Neural progenitor cell (in vitro differentiated cells): ENCODE results near the gene DCTN3. TPM values are rescaled to one million over a fixed set of nuclear protein-coding genes. Genes with fewer than 3 reads are reported as not detected.

Source experiments
- DNase-seq: peaks from one replicate; pipeline ENCODE4 v3.0.0-alpha.2; 2016; ENCODE audit warnings: low spot score
- H2AFZ ChIP-seq: fragments of 200-600 bp; sonication (generic); replicated peaks from 2 replicates; pipeline ENCODE4 v1.6.1; 2016; ENCODE audit warnings: antibody characterized with exemption
- H3F3A ChIP-seq: fragments of 200-600 bp; sonication (generic); 2 replicates; pipeline ENCODE4 v1.6.1; 2016; ENCODE audit warnings: antibody characterized with exemption, low read depth
- H3K27ac ChIP-seq: fragments of 200-600 bp; sonication (generic); 2 replicates; pipeline ENCODE4 v1.5.1; 2016; ENCODE audit warnings: mild to moderate bottlenecking
- H3K27me3 ChIP-seq: fragments of 200-600 bp; sonication (generic); 2 replicates; pipeline ENCODE4 v1.6.1; 2016; ENCODE audit warnings: mild to moderate bottlenecking, moderate library complexity
- H3K36me3 ChIP-seq: fragments of 200-600 bp; sonication (generic); 2 replicates; pipeline ENCODE4 v1.5.1; 2016
- H3K4me1 ChIP-seq: fragments of 200-600 bp; sonication (generic); 2 replicates; pipeline ENCODE4 v1.6.1; 2016; ENCODE audit warnings: mixed run types
- H3K4me2 ChIP-seq: fragments of 200-600 bp; sonication (generic); 2 replicates; pipeline ENCODE4 v1.6.1; 2016
- H3K4me3 ChIP-seq: fragments of 200-600 bp; sonication (generic); 2 replicates; pipeline ENCODE4 v1.5.1; 2016
- H3K79me2 ChIP-seq: fragments of 200-600 bp; sonication (generic); 2 replicates; pipeline ENCODE4 v1.6.1; 2016; ENCODE audit warnings: low read depth
- H3K9ac ChIP-seq: fragments of 200-600 bp; sonication (generic); 2 replicates; pipeline ENCODE4 v1.6.1; 2016
- H3K9me3 ChIP-seq: fragments of 200-600 bp; sonication (generic); 2 replicates; pipeline ENCODE4 v1.5.1; 2016; ENCODE audit warnings: low read depth
- H4K20me1 ChIP-seq: fragments of 200-600 bp; sonication (generic); 2 replicates; pipeline ENCODE4 v1.6.1; 2016; ENCODE audit warnings: low read depth
- H3K27ac Mint-ChIP-seq: 3 replicates; pipeline ENCODE4 v1.8.0; 2021; ENCODE audit warnings: mixed read lengths
- H3K27me3 Mint-ChIP-seq: 2 replicates; pipeline ENCODE4 v1.8.0; 2022; ENCODE audit warnings: low read depth, mild to moderate bottlenecking, inconsistent platforms, moderate library complexity, mixed read lengths; ENCODE audit not compliant: insufficient read depth
- H3K36me3 Mint-ChIP-seq: 3 replicates; pipeline ENCODE4 v1.8.0; 2021; ENCODE audit warnings: mixed read lengths
- H3K4me1 Mint-ChIP-seq: 3 replicates; pipeline ENCODE4 v1.8.0; 2021; ENCODE audit warnings: mixed read lengths
- H3K4me3 Mint-ChIP-seq: 3 replicates; pipeline ENCODE4 v1.8.0; 2021; ENCODE audit warnings: mild to moderate bottlenecking, moderate library complexity, mixed read lengths
- H3K9me3 Mint-ChIP-seq: 3 replicates; pipeline ENCODE4 v1.8.0; 2020; ENCODE audit warnings: mixed read lengths
- CTCF ChIP-seq: fragments of 200-600 bp; sonication (generic); IDR thresholded peaks from 2 replicates; pipeline ENCODE4 v1.5.1; 2017; ENCODE audit warnings: antibody characterized with exemption, mild to moderate bottlenecking
- EZH2 ChIP-seq: fragments of 200-600 bp; sonication (generic); IDR thresholded peaks from 2 replicates; pipeline ENCODE4 v1.6.1; 2017; ENCODE audit warnings: antibody characterized with exemption, mild to moderate bottlenecking, moderate library complexity
- EZH2phosphoT487 ChIP-seq: fragments of 200-600 bp; sonication (generic); IDR thresholded peaks from 2 replicates; pipeline ENCODE4 v1.6.1; 2017; ENCODE audit warnings: antibody characterized with exemption
- small RNA-seq: library from RNA; depleted of rRNA; stranded (forward); fragments of <200 nt; gene quantifications from one replicate; pipeline ENCODE3, GENCODE V24; 2015
- total RNA-seq: library from RNA; depleted of rRNA; stranded (reverse); fragments of >200 nt; gene quantifications from 2 replicates; pipeline ENCODE4 v1.2.3, GENCODE V29; 2015; ENCODE audit warnings: low replicate concordance

Gene DCTN3
- total RNA-seq, 1 donor from 2014 or later = 45.6 TPM

- H3K79me2 ChIP-seq = no peaks in the 10 kb centered on the region
- H3F3A ChIP-seq = peaks cover 25% of the 10 kb centered on the region
- H3K36me3 Mint-ChIP-seq = peaks cover 55% of the 10 kb centered on the region
- DNase-seq = peak; percentile 53
- H3K4me3 ChIP-seq = peak overlapping the region; percentile 4
- no peaks in the 10 kb centered on the region for H3K27me3 ChIP-seq
- peak overlapping the region; percentile 64 for H3K27ac Mint-ChIP-seq
- no peak overlapping the region for H2AFZ ChIP-seq
- no peak overlapping the region for H3K9ac ChIP-seq
- H3K9me3 ChIP-seq = no peaks in the 10 kb centered on the region
- H3K4me3 Mint-ChIP-seq = no peak overlapping the region
- TF ChIP-seq EZH2phosphoT487 = no peak
- TF ChIP-seq EZH2 = no peak
- TF ChIP-seq CTCF = no peak
- H4K20me1 ChIP-seq = peaks cover 49% of the 10 kb centered on the region
- peaks cover 60% of the 10 kb centered on the region for H3K4me1 Mint-ChIP-seq
- peaks cover 10% of the 10 kb centered on the region for H3K9me3 Mint-ChIP-seq
- no peaks in the 10 kb centered on the region for H3K36me3 ChIP-seq
- peak overlapping the region; percentile 71 for H3K4me2 ChIP-seq
- peaks cover 8% of the 10 kb centered on the region for H3K27me3 Mint-ChIP-seq
- H3K27ac ChIP-seq = no peak overlapping the region
- peaks cover 58% of the 10 kb centered on the region for H3K4me1 ChIP-seq
Observed at GRCh38 chr9:34566322-34566721, 54.0 kb downstream of the DCTN3 start.

- peaks cover 8% of the 10 kb centered on the region for H3K27me3 Mint-ChIP-seq
- H3K4me3 Mint-ChIP-seq = no peak overlapping the region
- Histone ChIP-seq H3K79me2 (no peaks in the 10 kb centered on the region), H3K36me3 (no peaks in the 10 kb centered on the region), H3K9ac (no peak overlapping the region), H3K4me3 (peak overlapping the region; percentile 4), H3K27me3 (no peaks in the 10 kb centered on the region), H3K27ac (no peak overlapping the region), H3K4me2 (peak overlapping the region; percentile 71), H3F3A (peaks cover 30% of the 10 kb centered on the region), H4K20me1 (peaks cover 48% of the 10 kb centered on the region), H3K4me1 (peaks cover 58% of the 10 kb centered on the region), H3K9me3 (no peaks in the 10 kb centered on the region), H2AFZ (no peak overlapping the region)
- peaks cover 10% of the 10 kb centered on the region for H3K9me3 Mint-ChIP-seq
- peak overlapping the region; percentile 64 for H3K27ac Mint-ChIP-seq
- peaks cover 60% of the 10 kb centered on the region for H3K4me1 Mint-ChIP-seq
- DNase-seq = peak; percentile 65
- H3K36me3 Mint-ChIP-seq = peaks cover 55% of the 10 kb centered on the region
- TF ChIP-seq EZH2phosphoT487 (no peak), CTCF (no peak), EZH2 (no peak)
Observed at GRCh38 chr9:34565856-34566255, 54.4 kb downstream of the DCTN3 start.

GRCh38 chr9:34564617-34565016 lies 55.7 kb downstream of the DCTN3 start:
- H3K36me3 Mint-ChIP-seq = peaks cover 60% of the 10 kb centered on the region
- peaks cover 10% of the 10 kb centered on the region for H3K9me3 Mint-ChIP-seq
- H3K4me3 Mint-ChIP-seq = no peak overlapping the region
- no peak overlapping the region for H3K27ac Mint-ChIP-seq
- peaks cover 59% of the 10 kb centered on the region for H3K4me1 Mint-ChIP-seq
- Histone ChIP-seq H3K36me3 (no peaks in the 10 kb centered on the region), H3K4me2 (no peak overlapping the region), H3K9me3 (no peaks in the 10 kb centered on the region), H3K27me3 (no peaks in the 10 kb centered on the region), H4K20me1 (peaks cover 36% of the 10 kb centered on the region), H3F3A (peaks cover 39% of the 10 kb centered on the region), H3K79me2 (no peaks in the 10 kb centered on the region), H3K4me3 (no peak overlapping the region), H3K27ac (no peak overlapping the region), H2AFZ (no peak overlapping the region), H3K9ac (no peak overlapping the region), H3K4me1 (peaks cover 60% of the 10 kb centered on the region)
- H3K27me3 Mint-ChIP-seq = peaks cover 9% of the 10 kb centered on the region
- no peak for DNase-seq
- no peak for TF ChIP-seq EZH2phosphoT487
- TF ChIP-seq EZH2 = no peak
- no peak for TF ChIP-seq CTCF

Small RNAs within 50 kb of the gene (small RNA-seq; reads per million reads assigned to genes)
- not detected for gene CCL27

Other genes with a start within 250 kb of the DCTN3 start
- 0.03 and 0.04 TPM in 2 replicates for gene MYORG, start 243.6 kb downstream of the DCTN3 start, total RNA-seq
- gene FAM219A, start 161.9 kb downstream of the DCTN3 start, total RNA-seq = 4.2 and 6.5 TPM in 2 replicates
- gene DNAI1, start 161.7 kb downstream of the DCTN3 start, total RNA-seq = 0.52 and 1.3 TPM in 2 replicates
- gene ENHO, start 97.5 kb downstream of the DCTN3 start, total RNA-seq = 4.4 and 21.3 TPM in 2 replicates
- gene CNTFR, start 30.8 kb downstream of the DCTN3 start, total RNA-seq = 8.6 and 37.2 TPM in 2 replicates
- gene RPP25L, start 8.4 kb downstream of the DCTN3 start, total RNA-seq = 17.4 and 40.1 TPM in 2 replicates
- 4.7 and 5.3 TPM in 2 replicates for gene ARID3C, start 8.6 kb upstream of the DCTN3 start, total RNA-seq
- 37.8 and 108 TPM in 2 replicates for gene SIGMAR1, start 17.3 kb upstream of the DCTN3 start, total RNA-seq
- gene GALT, start 26.2 kb upstream of the DCTN3 start, total RNA-seq = 32.1 and 43.7 TPM in 2 replicates
- 11.4 and 12.7 TPM in 2 replicates for gene IL11RA, start 31.7 kb upstream of the DCTN3 start, total RNA-seq
- gene CCL27, start 42.2 kb upstream of the DCTN3 start, total RNA-seq = 0.37 and 0.67 TPM in 2 replicates
- not detected in 2 replicates for gene CCL19, start 70.8 kb upstream of the DCTN3 start, total RNA-seq
- not detected in 2 replicates for gene CCL21, start 89.6 kb upstream of the DCTN3 start, total RNA-seq